ENCODE results near the gene ZMIZ1. TPM values are rescaled to one million over a fixed set of nuclear protein-coding genes. Genes with fewer than 3 reads are reported as not detected.

The ZMIZ1 gene
- total RNA-seq, 6 donors from 2014 or later, result 51.0 to 99.2 (median 91.8) TPM

GRCh38 chr10:79038841-79039201, 29.9 kb upstream of the ZMIZ1 start:
- Histone ChIP-seq H3K4me1 (no peaks in the 10 kb centered on the region), H3K4me3 (no peak overlapping the region), H3K9me3 (no peaks in the 10 kb centered on the region), H3K27me3 (no peaks in the 10 kb centered on the region), H3K27ac (no peak overlapping the region), H3K36me3 (no peaks in the 10 kb centered on the region)
- no peak for ATAC-seq (ENCODE audit: low FRiP score in 2 of 2)
- 61 to 77% methylated on average over 5 of the region's 5 CpGs for WGBS, 2 donors
- DNase-seq, result peak in 1 of 2 donors; percentile 19
- TF ChIP-seq, protein P1, sequence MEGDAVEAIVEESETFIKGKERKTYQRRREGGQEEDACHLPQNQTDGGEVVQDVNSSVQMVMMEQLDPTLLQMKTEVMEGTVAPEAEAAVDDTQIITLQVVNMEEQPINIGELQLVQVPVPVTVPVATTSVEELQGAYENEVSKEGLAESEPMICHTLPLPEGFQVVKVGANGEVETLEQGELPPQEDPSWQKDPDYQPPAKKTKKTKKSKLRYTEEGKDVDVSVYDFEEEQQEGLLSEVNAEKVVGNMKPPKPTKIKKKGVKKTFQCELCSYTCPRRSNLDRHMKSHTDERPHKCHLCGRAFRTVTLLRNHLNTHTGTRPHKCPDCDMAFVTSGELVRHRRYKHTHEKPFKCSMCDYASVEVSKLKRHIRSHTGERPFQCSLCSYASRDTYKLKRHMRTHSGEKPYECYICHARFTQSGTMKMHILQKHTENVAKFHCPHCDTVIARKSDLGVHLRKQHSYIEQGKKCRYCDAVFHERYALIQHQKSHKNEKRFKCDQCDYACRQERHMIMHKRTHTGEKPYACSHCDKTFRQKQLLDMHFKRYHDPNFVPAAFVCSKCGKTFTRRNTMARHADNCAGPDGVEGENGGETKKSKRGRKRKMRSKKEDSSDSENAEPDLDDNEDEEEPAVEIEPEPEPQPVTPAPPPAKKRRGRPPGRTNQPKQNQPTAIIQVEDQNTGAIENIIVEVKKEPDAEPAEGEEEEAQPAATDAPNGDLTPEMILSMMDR (IDR thresholded peaks at IDR 0.05), result no peak
- TF ChIP-seq EP300 (IDR thresholded peaks at IDR 0.05) (no peak), POLR2A (IDR thresholded peaks at IDR 0.05) (no peak)

- DNase-seq (no peak), ATAC-seq (ENCODE audit: low FRiP score in 2 of 2) (no peak)
- WGBS, 2 donors, result 84 to 86% methylated on average over 3 of the region's 3 CpGs
- peaks cover 3 to 13% (median 9%) of the 10 kb centered on the region in 4 donors for H3K4me1 ChIP-seq
- no peak overlapping the region for H3K27ac ChIP-seq
- no peak overlapping the region for H3K4me3 ChIP-seq
- TF ChIP-seq, protein P1 (IDR thresholded peaks at IDR 0.05), result no peak
- TF ChIP-seq POLR2A (IDR thresholded peaks at IDR 0.05) (no peak), POLR2AphosphoS5 (IDR thresholded peaks at IDR 0.05) (no peak), EP300 (IDR thresholded peaks at IDR 0.05) (no peak)
- no peaks in the 10 kb centered on the region for H3K9me3 ChIP-seq
- no peaks in the 10 kb centered on the region for H3K27me3 ChIP-seq
- no peaks in the 10 kb centered on the region for H3K36me3 ChIP-seq
These were observed 25.9 kb upstream of the ZMIZ1 start for GRCh38 chr10:79042639-79043411.

GRCh38 chr10:79044036-79044632, 24.6 kb upstream of the ZMIZ1 start:
- TF ChIP-seq POLR2AphosphoS5 (IDR thresholded peaks at IDR 0.05), result no peak
- TF ChIP-seq POLR2A (IDR thresholded peaks at IDR 0.05), result no peak
- TF ChIP-seq, protein P1 (IDR thresholded peaks at IDR 0.05), result no peak
- TF ChIP-seq EP300 (IDR thresholded peaks at IDR 0.05), result no peak
- no peaks in the 10 kb centered on the region for H3K9me3 ChIP-seq
- WGBS, 2 donors, result 95 to 100% methylated on average over 5 of the region's 5 CpGs
- no peak for DNase-seq
- H3K36me3 ChIP-seq, result no peaks in the 10 kb centered on the region
- H3K27ac ChIP-seq, result no peak overlapping the region
- H3K27me3 ChIP-seq, result no peaks in the 10 kb centered on the region
- no peak for ATAC-seq (ENCODE audit: low FRiP score in 2 of 2)
- H3K4me1 ChIP-seq, result peaks cover 16 to 26% (median 22%) of the 10 kb centered on the region in 4 donors
- H3K4me3 ChIP-seq, result no peak overlapping the region

- no peaks in the 10 kb centered on the region for H3K9me3 ChIP-seq
- peaks cover 20 to 32% (median 26%) of the 10 kb centered on the region in 4 donors for H3K4me1 ChIP-seq
- ATAC-seq (ENCODE audit: low FRiP score in 2 of 2) (no peak), DNase-seq (peak in 1 of 2 donors; percentile 15)
- 86 to 93% methylated on average over 2 to 3 of the region's 4 CpGs for WGBS, 2 donors
- TF ChIP-seq POLR2A (IDR thresholded peaks at IDR 0.05), result no peak
- no peak for TF ChIP-seq POLR2AphosphoS5 (IDR thresholded peaks at IDR 0.05)
- TF ChIP-seq, protein P1 (IDR thresholded peaks at IDR 0.05), result no peak
- TF ChIP-seq EP300 (IDR thresholded peaks at IDR 0.05), result no peak
- H3K27ac ChIP-seq, result no peak overlapping the region
- H3K27me3 ChIP-seq, result no peaks in the 10 kb centered on the region
- H3K36me3 ChIP-seq, result no peaks in the 10 kb centered on the region
- H3K4me3 ChIP-seq, result no peak overlapping the region
These were observed 23.9 kb upstream of the ZMIZ1 start for GRCh38 chr10:79044846-79045245.
